PC-9 (cell line): Measurements from ENCODE around the gene CDK13.

ENCODE experiments used
- EZH2 ChIP-seq: fragments of 200-600 bp; sonication (generic); IDR thresholded peaks from 2 replicates; pipeline ENCODE4 v1.8.0; 2017; ENCODE audit warnings: antibody characterized with exemption, low read depth
- TF ChIP-seq, protein P1 (sequence below): fragments of 200-600 bp; sonication (generic); conservative IDR thresholded peaks from 2 replicates; pipeline ENCODE4 v1.6.1; 2017; ENCODE audit warnings: mixed run types, antibody characterized with exemption, mild to moderate bottlenecking, moderate library complexity

DNA sequence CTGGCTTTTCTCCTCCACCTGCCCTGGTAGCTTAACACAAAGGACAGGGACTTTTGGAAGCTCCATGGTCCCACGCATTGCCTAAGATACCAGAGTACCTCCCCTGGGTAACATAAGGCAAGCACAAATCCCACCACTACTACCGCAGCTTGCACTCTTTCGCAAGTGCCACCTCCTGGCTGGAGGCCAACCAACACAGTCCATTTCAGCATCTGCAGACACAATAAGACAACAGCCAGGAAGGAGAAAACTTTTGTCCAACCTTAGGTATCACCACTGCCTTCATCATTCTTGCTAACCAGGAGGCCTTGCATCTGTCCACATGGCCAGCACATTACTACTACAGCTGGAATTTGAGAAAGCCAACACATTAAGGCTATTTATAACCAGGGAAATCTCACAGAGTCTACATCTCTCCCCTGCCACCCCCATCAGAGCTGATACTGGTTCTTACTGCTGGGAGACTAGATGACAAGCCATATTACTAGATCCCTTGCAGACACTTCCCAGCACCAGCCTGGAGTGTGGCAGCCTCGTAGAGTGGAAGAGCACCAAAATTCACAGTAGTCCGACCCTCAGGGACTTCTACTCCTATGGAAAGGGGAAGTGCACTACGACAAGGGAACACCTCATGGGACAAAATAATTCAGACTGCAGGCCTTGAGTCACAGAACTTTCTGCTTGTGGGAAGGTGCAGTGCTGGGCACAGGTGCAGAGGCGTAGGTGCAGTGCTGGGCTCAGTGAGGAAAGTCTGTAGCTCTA, 39.8 kb upstream of the CDK13 start:
- TF ChIP-seq, protein P1, sequence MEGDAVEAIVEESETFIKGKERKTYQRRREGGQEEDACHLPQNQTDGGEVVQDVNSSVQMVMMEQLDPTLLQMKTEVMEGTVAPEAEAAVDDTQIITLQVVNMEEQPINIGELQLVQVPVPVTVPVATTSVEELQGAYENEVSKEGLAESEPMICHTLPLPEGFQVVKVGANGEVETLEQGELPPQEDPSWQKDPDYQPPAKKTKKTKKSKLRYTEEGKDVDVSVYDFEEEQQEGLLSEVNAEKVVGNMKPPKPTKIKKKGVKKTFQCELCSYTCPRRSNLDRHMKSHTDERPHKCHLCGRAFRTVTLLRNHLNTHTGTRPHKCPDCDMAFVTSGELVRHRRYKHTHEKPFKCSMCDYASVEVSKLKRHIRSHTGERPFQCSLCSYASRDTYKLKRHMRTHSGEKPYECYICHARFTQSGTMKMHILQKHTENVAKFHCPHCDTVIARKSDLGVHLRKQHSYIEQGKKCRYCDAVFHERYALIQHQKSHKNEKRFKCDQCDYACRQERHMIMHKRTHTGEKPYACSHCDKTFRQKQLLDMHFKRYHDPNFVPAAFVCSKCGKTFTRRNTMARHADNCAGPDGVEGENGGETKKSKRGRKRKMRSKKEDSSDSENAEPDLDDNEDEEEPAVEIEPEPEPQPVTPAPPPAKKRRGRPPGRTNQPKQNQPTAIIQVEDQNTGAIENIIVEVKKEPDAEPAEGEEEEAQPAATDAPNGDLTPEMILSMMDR: no peak
- no peak for TF ChIP-seq EZH2
